ENCODE results near the gene LELP1.

DNA sequence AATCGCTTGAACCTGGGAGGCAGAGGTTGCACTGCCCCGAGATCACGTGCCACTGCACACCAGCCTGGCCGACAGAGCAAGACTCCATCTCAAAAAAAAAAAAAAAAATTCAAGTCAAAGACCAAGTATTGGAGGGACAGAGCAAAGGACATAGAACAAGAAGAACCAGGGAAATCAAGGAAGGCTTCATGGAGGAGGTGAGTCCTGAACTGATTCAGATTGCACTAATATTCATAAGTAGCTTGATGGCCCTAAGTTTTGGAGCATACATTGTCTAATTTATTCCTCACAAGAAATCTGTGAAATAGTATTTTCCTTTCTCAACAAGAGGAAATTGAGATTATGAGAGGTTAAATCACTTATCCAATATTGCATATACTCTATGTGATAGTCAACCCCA lies 10.3 kb downstream of the LELP1 start:
- TF ChIP-seq BCL11A (IDR thresholded peaks at IDR 0.05; ENCODE audit: low read depth, low read length) (no peak), NFYB (IDR thresholded peaks at IDR 0.05; ENCODE audit: insufficient read depth, low read depth, low read length) (no peak), EGR1 (IDR thresholded peaks at IDR 0.05; ENCODE audit: borderline replicate concordance in 1 of 2, low read depth in 2 of 2, low read length in 2 of 2) (no peak), IKZF1 (conservative IDR thresholded peaks at IDR 0.05) (no peak)
- TF ChIP-seq, protein P1, sequence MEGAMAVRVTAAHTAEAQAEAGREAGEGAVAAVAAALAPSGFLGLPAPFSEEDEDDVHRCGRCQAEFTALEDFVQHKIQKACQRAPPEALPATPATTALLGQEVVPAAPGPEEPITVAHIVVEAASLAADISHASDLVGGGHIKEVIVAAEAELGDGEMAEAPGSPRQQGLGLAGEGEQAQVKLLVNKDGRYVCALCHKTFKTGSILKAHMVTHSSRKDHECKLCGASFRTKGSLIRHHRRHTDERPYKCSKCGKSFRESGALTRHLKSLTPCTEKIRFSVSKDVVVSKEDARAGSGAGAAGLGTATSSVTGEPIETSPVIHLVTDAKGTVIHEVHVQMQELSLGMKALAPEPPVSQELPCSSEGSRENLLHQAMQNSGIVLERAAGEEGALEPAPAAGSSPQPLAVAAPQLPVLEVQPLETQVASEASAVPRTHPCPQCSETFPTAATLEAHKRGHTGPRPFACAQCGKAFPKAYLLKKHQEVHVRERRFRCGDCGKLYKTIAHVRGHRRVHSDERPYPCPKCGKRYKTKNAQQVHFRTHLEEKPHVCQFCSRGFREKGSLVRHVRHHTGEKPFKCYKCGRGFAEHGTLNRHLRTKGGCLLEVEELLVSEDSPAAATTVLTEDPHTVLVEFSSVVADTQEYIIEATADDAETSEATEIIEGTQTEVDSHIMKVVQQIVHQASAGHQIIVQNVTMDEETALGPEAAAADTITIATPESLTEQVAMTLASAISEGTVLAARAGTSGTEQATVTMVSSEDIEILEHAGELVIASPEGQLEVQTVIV (IDR thresholded peaks at IDR 0.05; ENCODE audit: borderline replicate concordance, partially characterized antibody), result no peak

Data from GM12878 (cell line).